Fibroblast of pulmonary artery (primary cell): ENCODE data around the gene TBL2.

Experiments
- DNase-seq: peaks from one replicate; pipeline ENCODE4 v3.0.0-alpha.2; 2010; ENCODE audit warnings: low read depth
- H3K4me3 ChIP-seq: replicated peaks from 2 replicates; pipeline ENCODE4 v1.5.1; 2011; ENCODE audit warnings: low read depth, mild to moderate bottlenecking, control low read depth, low read length, moderate library complexity
- CTCF ChIP-seq: IDR thresholded peaks from 2 replicates; pipeline ENCODE4 v1.5.1; 2011; ENCODE audit warnings: mild to moderate bottlenecking, control low read depth, low read length, inconsistent platforms; ENCODE audit errors: missing control alignments

TBL2 gene

DNA sequence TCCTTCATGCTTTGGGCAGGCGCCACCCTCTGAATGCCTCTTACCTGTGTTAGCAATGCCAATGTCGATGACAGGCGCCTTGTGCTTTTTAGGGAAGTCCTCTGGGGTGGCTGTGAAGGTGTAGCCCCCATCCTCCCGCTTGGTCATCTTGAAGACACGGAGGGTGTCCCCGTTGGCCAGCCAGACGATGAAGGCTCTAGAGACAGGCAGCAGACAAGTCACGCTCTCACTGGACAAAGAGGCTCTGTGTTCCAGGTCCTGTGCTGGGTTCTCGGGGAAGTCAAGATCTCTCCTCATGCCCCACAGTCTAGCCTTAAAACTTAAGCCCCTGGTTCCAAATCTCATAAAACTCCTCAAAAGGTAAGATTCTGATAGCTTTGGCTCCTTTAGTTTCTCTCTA, 5.1 kb downstream of the TBL2 start:
- DNase-seq = no peak
- TF ChIP-seq CTCF = no peak
- no peak overlapping the region for H3K4me3 ChIP-seq

- no peak for TF ChIP-seq CTCF
- no peak overlapping the region for H3K4me3 ChIP-seq
- no peak for DNase-seq
Measured at GRCh38 chr7:73572767-73573186, 5.6 kb downstream of the TBL2 start.

DNA sequence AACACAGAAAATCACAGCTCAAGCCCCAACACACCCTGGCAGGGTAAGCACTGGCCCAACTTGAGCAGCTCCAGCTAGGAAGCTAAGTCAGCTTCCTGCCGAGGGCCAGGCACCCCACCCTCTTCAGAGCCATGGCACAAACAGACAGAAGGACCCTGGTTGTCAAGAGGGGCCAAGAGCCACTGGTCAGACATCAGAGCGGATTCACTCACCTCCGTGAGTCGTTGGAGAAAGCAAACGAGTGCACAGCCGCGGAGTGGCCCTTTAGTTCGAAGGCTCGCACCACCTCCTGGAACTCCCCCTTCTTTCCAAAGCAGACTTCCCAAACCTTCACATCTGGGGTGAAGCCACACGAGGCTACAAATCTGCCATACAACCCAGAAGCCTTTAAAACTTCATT, 7.4 kb downstream of the TBL2 start:
- no peak overlapping the region for H3K4me3 ChIP-seq
- no peak for TF ChIP-seq CTCF
- no peak for DNase-seq

DNA sequence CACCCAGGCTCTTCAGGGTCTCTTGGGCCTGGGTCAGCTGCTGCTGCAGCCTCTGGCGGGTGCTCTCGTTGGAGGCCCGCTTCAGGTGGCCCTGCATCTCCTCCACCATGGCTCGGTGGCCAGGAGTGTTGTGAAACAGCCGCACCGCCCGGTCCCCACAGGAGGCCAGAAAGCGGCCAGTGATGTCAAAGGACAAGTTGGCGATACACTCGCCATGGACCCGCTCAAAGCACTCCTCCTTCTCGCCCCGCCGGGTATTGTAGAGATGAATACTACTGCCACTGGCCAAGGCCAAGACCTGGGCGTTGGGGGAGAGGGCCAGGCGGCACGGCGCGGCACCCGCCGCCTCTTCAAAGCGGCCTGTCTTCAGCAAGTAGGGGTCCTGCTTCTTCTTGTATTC, 7.9 kb downstream of the TBL2 start:
- H3K4me3 ChIP-seq = no peak overlapping the region
- TF ChIP-seq CTCF = no peak
- no peak for DNase-seq

- TF ChIP-seq CTCF = no peak
Measured at GRCh38 chr7:73569042-73569608, 9.3 kb downstream of the TBL2 start.

GRCh38 chr7:73567846-73568685, 10.3 kb downstream of the TBL2 start:
- DNase-seq = no peak
- no peak for TF ChIP-seq CTCF
- no peak overlapping the region for H3K4me3 ChIP-seq

More at GRCh38 chr7:73569042-73569608, 9.3 kb downstream of the TBL2 start:
- no peak overlapping the region for H3K4me3 ChIP-seq
- DNase-seq = no peak
